GM12872 (cell line): ENCODE data around the gene DLG5.

Experiments
- TF ChIP-seq, protein P1 (sequence below): IDR thresholded peaks from 3 replicates; pipeline ENCODE4 v1.5.1; 2011; ENCODE audit warnings: low read depth, mild to moderate bottlenecking, low read length, moderate library complexity; ENCODE audit not compliant: insufficient read depth

The DLG5 gene

DNA sequence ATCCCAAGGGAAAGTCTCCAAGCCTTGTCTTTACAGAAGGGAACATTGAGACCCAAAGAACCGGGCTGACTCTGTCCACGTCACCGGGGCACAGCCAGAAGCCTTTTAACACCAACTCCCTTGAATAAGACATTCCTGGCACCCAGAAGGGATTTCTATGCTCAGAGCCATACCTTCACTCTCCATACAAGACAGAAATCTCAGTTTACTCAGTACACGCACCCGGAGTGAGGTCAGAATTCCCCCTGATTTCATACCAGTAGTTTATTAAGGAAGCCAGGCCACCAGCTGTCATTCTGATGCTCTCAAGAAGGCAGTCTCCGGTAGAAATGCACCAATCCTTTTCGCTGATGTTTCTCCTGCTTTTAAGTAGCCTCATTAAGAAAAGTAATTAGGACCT lies 154.7 kb downstream of the DLG5 start:
- TF ChIP-seq, protein P1, sequence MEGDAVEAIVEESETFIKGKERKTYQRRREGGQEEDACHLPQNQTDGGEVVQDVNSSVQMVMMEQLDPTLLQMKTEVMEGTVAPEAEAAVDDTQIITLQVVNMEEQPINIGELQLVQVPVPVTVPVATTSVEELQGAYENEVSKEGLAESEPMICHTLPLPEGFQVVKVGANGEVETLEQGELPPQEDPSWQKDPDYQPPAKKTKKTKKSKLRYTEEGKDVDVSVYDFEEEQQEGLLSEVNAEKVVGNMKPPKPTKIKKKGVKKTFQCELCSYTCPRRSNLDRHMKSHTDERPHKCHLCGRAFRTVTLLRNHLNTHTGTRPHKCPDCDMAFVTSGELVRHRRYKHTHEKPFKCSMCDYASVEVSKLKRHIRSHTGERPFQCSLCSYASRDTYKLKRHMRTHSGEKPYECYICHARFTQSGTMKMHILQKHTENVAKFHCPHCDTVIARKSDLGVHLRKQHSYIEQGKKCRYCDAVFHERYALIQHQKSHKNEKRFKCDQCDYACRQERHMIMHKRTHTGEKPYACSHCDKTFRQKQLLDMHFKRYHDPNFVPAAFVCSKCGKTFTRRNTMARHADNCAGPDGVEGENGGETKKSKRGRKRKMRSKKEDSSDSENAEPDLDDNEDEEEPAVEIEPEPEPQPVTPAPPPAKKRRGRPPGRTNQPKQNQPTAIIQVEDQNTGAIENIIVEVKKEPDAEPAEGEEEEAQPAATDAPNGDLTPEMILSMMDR = no peak

GRCh38 chr10:77771450-77771849 lies 155.1 kb downstream of the DLG5 start:
- TF ChIP-seq, protein P1 = no peak

- TF ChIP-seq, protein P1 = no peak
Observed at GRCh38 chr10:77770868-77771175, 155.7 kb downstream of the DLG5 start.

DNA sequence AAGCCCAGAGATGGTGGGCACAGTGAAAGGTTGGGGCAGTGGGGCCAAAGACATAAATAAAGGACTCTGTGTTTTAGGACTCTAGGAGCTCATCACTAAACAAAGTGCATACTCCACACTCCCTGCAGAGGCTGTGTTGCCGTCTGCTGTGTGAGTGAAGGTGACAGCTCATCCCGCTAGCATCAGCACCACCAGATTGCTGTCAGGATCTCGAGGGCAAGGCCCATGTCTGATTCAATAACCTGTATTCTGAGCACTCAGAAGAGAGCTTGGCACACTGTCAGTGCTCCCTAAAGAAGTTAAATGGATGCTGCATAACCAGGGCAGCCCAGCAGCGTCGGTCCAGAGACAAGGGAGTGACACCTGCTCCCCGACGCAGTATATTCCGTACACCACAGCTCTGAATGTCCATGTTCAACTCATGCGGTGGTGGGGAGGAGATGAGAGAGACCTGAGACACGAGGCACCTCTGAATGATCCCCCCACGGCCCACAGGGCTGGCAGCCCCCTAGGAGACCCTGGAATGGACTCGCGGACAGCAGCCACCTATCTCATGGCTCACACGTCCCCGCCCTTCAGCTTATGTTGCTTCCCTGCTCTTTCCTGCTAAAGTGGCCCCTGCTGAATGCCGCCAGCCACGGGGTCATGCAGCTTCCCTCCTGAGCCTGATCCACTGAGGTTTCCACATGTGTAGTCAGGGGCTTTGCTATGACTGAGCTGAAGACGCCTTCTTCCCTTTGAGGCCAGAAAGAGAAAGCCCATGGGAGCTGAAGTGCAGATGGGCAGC lies 156.3 kb downstream of the DLG5 start:
- TF ChIP-seq, protein P1 = no peak

DNA sequence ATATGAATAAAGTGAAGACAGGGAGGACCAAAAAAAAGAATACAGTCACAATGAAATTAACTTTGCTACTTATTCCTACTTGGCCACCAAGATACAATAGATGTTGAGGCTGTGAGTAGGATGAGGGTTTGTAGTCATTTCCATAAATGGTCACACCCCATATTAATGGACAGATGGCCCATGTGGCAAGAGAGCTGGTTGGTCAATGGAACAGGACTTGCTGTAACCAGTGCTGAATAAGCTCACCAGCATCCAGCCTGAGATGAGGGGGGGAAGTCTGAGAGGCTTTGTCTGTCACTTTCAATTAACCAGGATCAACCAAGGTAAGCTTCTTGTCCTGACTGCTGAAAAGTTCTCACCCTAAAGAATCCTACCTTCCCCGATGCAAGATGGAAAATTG lies 158.5 kb downstream of the DLG5 start:
- TF ChIP-seq, protein P1 = no peak

- TF ChIP-seq, protein P1 = no peak
Observed at GRCh38 chr10:77763453-77764430, 162.8 kb downstream of the DLG5 start.
